ENCODE measurements around the gene HAPSTR1. TPM values are rescaled to one million over a fixed set of nuclear protein-coding genes. Genes with fewer than 3 reads are reported as not detected.

HAPSTR1 gene
- total and polyA plus RNA-seq, 2 of the 13 experiments (the other 11 are each of a cell fraction or from before 2014, with no cell fraction given), result 25.2 to 83.2 TPM

DNA sequence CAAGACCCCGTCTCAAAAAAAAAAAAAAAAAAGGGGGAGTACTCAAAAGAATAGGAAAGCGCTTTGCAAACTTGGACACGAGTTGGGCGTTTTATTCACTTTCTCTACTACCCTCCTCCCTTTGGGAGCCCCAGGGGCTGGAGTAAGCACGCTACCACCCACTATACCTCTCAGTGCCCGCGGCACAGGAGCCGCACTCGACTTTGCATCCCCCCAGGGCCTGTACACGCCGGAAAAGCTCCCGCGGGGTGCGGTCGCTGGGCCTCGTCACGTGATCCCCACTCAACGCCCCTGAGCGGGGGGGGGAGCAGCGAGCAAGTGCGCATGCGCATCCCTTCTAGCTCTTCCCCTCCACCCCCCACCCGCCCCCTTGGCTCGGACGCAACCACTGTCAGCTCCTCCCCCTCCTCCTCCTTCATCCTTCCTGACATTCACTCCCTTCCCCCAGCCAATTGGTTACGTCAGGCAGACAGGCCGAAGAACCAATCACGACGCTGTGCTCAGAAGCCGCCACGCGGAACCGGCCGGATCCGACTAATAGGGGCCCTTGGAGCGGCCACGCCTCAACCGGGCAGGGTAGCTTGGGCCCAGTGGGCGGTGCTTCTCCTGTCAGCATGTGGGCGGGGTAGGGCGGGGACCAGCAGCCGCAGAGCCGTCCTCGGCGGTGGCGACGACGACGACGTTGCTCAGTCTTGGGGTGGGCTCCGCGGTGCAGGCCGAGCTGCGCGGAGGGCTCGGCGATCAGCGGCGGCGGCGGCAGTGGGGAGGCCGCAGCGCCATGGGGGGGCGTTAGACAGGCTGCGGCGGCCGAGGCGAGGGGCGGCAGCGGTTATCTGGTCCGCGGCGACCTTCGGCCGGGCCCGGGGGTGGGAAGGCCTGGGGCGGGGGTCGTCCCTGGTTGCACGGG lies at the start of gene HAPSTR1 (continued):
- TF ChIP-seq, protein P1, sequence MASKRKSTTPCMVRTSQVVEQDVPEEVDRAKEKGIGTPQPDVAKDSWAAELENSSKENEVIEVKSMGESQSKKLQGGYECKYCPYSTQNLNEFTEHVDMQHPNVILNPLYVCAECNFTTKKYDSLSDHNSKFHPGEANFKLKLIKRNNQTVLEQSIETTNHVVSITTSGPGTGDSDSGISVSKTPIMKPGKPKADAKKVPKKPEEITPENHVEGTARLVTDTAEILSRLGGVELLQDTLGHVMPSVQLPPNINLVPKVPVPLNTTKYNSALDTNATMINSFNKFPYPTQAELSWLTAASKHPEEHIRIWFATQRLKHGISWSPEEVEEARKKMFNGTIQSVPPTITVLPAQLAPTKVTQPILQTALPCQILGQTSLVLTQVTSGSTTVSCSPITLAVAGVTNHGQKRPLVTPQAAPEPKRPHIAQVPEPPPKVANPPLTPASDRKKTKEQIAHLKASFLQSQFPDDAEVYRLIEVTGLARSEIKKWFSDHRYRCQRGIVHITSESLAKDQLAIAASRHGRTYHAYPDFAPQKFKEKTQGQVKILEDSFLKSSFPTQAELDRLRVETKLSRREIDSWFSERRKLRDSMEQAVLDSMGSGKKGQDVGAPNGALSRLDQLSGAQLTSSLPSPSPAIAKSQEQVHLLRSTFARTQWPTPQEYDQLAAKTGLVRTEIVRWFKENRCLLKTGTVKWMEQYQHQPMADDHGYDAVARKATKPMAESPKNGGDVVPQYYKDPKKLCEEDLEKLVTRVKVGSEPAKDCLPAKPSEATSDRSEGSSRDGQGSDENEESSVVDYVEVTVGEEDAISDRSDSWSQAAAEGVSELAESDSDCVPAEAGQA (IDR thresholded peaks at IDR 0.05; ENCODE audit: low read depth), result peak; percentile 69; the same call in 1 of the 2 replicates
- TF ChIP-seq, protein P1 (CRISPR knock-in tag; IDR thresholded peaks at IDR 0.05; ENCODE audit: borderline replicate concordance), result peak; percentile 75; the same call in 1 of the 2 replicates
- TF ChIP-seq HMGA1 (CRISPR knock-in tag; conservative IDR thresholded peaks at IDR 0.05) (no peak), AKAP8 (CRISPR knock-in tag; IDR thresholded peaks at IDR 0.05) (peak; percentile 91; the same call in 1 of the 2 replicates), ZNF614 (CRISPR knock-in tag; IDR thresholded peaks at IDR 0.05; ENCODE audit: borderline replicate concordance) (peak; percentile 28; the same call in 1 of the 2 replicates), ZNF530 (CRISPR knock-in tag; IDR thresholded peaks at IDR 0.05; ENCODE audit: low read depth) (no peak), NFE2 (CRISPR knock-in tag; IDR thresholded peaks at IDR 0.05) (no peak), ZC3H4 (CRISPR knock-in tag; IDR thresholded peaks at IDR 0.05; ENCODE audit: borderline replicate concordance) (no peak), ZNF432 (CRISPR knock-in tag; IDR thresholded peaks at IDR 0.05; ENCODE audit: borderline replicate concordance) (peak; percentile 43; the same call in 1 of the 2 replicates), ZNF24 (IDR thresholded peaks at IDR 0.05) (no peak), RFX3 (CRISPR knock-in tag; IDR thresholded peaks at IDR 0.05) (no peak), MBNL3 (CRISPR knock-in tag; conservative IDR thresholded peaks at IDR 0.05) (no peak), PPARG (CRISPR knock-in tag; conservative IDR thresholded peaks at IDR 0.05) (no peak)
- TF ChIP-seq, protein P2, sequence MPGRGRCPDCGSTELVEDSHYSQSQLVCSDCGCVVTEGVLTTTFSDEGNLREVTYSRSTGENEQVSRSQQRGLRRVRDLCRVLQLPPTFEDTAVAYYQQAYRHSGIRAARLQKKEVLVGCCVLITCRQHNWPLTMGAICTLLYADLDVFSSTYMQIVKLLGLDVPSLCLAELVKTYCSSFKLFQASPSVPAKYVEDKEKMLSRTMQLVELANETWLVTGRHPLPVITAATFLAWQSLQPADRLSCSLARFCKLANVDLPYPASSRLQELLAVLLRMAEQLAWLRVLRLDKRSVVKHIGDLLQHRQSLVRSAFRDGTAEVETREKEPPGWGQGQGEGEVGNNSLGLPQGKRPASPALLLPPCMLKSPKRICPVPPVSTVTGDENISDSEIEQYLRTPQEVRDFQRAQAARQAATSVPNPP (CRISPR knock-in tag; IDR thresholded peaks at IDR 0.05), result no peak; the same call in 1 of the 2 replicates
- TF ChIP-seq, protein P3, sequence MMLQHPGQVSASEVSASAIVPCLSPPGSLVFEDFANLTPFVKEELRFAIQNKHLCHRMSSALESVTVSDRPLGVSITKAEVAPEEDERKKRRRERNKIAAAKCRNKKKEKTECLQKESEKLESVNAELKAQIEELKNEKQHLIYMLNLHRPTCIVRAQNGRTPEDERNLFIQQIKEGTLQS (CRISPR knock-in tag; IDR thresholded peaks at IDR 0.05), result peak; percentile 89
- TF ChIP-seq, protein P4, sequence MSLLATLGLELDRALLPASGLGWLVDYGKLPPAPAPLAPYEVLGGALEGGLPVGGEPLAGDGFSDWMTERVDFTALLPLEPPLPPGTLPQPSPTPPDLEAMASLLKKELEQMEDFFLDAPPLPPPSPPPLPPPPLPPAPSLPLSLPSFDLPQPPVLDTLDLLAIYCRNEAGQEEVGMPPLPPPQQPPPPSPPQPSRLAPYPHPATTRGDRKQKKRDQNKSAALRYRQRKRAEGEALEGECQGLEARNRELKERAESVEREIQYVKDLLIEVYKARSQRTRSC (CRISPR knock-in tag; IDR thresholded peaks at IDR 0.05; ENCODE audit: low read depth), result no peak; the same call in 1 of the 2 replicates
- TF ChIP-seq, protein P5, sequence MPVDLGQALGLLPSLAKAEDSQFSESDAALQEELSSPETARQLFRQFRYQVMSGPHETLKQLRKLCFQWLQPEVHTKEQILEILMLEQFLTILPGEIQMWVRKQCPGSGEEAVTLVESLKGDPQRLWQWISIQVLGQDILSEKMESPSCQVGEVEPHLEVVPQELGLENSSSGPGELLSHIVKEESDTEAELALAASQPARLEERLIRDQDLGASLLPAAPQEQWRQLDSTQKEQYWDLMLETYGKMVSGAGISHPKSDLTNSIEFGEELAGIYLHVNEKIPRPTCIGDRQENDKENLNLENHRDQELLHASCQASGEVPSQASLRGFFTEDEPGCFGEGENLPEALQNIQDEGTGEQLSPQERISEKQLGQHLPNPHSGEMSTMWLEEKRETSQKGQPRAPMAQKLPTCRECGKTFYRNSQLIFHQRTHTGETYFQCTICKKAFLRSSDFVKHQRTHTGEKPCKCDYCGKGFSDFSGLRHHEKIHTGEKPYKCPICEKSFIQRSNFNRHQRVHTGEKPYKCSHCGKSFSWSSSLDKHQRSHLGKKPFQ (CRISPR knock-in tag; IDR thresholded peaks at IDR 0.05; ENCODE audit: insufficient replicate concordance), result no peak
